Right atrium auricular region (tissue), 2 donors: ENCODE measurements around the gene RPL10. TPM values are rescaled to one million over a fixed set of nuclear protein-coding genes. Genes with fewer than 3 reads are reported as not detected.
"Not testable (repeated sequence)": the region's sequence is repeated elsewhere in the genome, so short reads cannot be mapped to it uniquely, and the experiment has no call there.

Source experiments
- DNase-seq: peaks from one replicate; pipeline ENCODE4 v3.0.0-alpha.2; 2019; ENCODE audit warnings: low spot score
- H3K27ac ChIP-seq, 2 donors: fragments of 200-600 bp; sonication (generic); 1 replicate in 1 of 2; 2 replicates in 1 of 2; pipeline ENCODE4 v1.5.1; 2016 to 2019
- H3K27me3 ChIP-seq, 2 donors: fragments of 200-600 bp; sonication (generic); one replicate each; pipeline versions ENCODE4 v1.5.1 to v1.6.0; 2017 to 2019
- H3K36me3 ChIP-seq: fragments of 200-600 bp; sonication (generic); one replicate; pipeline ENCODE4 v1.5.1; 2016
- H3K4me1 ChIP-seq, 2 donors: fragments of 200-600 bp; sonication (generic); one replicate each; pipeline versions ENCODE4 v1.5.1 to v1.6.0; 2017 to 2019
- H3K4me3 ChIP-seq, 2 donors: fragments of 200-600 bp; sonication (generic); 1 replicate in 1 of 2; 2 replicates in 1 of 2; pipeline ENCODE4 v1.5.1; 2017 to 2019; ENCODE audit warnings: mild to moderate bottlenecking in 1 of 2, moderate library complexity in 1 of 2
- H3K9me3 ChIP-seq, 2 donors: fragments of 200-600 bp; sonication (generic); one replicate each; pipeline ENCODE4 v1.5.1; 2019
- total RNA-seq, 2 donors: library from RNA; depleted of rRNA; stranded (reverse); fragments of >200 nt; gene quantifications; one replicate each; pipeline ENCODE4 v1.1.0, GENCODE V29; 2016
- TF ChIP-seq, protein P1 (sequence below), 2 donors: fragments of 200-600 bp; sonication (generic); IDR thresholded peaks; one replicate each; pipeline ENCODE4 v1.5.1; 2019; ENCODE audit warnings: antibody characterized with exemption in 2 of 2

RPL10 gene
- total RNA-seq, 2 donors from 2014 or later = 1,667 to 4,587 TPM

DNA sequence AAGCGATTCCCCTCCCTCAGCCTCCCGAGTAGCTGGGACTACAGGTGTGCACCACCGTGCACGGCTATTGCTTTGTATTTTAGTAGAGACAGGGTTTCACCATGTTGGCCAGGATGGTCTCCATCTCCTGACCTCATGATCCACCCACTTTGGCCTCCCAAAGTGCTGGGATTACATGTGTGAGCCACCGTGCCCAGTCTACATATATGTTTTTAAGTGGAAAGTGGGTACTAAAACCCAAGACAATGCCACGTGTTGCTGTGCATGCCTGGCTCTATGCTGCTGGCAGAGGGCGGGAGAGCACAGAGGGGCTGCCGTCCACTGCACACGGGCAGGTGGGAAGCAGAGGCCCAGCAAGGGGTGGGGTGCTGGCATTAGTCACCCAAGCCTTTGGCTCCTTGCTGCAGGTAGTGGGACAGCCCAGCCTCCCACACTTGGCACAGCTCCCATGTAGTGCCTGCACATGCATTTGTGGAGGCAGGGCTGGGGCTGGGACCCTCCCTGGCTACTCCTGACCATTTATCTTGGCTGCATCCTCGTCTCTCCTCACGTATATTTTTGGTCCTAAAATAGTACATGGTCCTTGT is 15.6 kb upstream of the RPL10 start:
- Histone ChIP-seq H3K36me3 (no peaks in the 10 kb centered on the region), H3K4me1 (peaks cover 0 to 13% of the 10 kb centered on the region in 2 donors), H3K4me3 (no peak overlapping the region), H3K27me3 (no peaks in the 10 kb centered on the region), H3K27ac (no peak overlapping the region), H3K9me3 (no peaks in the 10 kb centered on the region)
- TF ChIP-seq, protein P1, sequence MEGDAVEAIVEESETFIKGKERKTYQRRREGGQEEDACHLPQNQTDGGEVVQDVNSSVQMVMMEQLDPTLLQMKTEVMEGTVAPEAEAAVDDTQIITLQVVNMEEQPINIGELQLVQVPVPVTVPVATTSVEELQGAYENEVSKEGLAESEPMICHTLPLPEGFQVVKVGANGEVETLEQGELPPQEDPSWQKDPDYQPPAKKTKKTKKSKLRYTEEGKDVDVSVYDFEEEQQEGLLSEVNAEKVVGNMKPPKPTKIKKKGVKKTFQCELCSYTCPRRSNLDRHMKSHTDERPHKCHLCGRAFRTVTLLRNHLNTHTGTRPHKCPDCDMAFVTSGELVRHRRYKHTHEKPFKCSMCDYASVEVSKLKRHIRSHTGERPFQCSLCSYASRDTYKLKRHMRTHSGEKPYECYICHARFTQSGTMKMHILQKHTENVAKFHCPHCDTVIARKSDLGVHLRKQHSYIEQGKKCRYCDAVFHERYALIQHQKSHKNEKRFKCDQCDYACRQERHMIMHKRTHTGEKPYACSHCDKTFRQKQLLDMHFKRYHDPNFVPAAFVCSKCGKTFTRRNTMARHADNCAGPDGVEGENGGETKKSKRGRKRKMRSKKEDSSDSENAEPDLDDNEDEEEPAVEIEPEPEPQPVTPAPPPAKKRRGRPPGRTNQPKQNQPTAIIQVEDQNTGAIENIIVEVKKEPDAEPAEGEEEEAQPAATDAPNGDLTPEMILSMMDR (IDR thresholded peaks at IDR 0.05) = no peak
- no peak for DNase-seq

DNA sequence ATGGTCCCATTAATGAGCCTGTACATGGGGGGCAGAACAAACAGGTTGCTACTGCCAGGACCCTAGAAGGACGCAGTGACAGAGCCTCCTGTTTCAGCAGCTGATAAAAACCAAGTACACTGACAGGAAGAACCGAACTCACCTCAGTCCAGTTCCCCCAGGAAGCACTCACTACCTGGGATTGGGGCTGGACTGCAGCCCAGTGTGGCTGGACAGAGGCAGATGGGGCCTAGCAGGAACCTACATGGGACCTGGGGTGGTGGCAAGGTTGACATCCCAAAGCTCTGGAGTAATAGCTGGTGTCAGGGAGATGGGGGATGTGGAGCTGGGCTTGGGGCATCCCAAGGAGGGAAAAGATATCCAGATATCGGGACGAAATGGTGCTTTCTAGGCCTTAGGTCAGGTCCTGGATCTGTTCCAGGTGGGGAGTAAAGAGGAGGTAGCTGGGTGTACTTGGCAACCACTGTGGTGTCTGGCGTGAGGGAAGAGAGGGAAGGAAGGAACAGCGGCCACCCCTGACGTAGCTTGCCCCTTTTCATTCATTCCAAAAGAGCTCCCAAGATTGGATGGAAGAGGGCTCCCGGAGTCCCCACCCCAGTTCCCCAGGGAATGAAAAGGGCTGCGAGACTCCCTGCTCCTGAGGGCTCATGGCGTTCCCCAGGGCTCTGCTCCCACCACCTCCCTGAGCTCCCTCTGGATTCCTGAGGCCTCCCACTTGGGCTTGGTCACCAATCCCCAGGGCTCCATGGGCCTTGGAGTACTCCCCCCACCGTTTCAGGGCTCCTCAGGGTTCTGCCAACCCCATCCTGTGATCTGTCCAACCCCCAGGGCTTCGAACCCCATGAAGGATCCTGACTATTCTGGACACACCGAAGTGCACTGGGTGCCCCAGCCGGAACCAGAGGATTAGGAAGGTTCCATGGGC is 14.6 kb upstream of the RPL10 start:
- TF ChIP-seq, protein P1 (IDR thresholded peaks at IDR 0.05) = no peak
- no peak overlapping the region for H3K27ac ChIP-seq
- H3K4me1 ChIP-seq = peaks cover 0 to 13% of the 10 kb centered on the region in 2 donors
- H3K4me3 ChIP-seq = no peak overlapping the region
- H3K36me3 ChIP-seq = no peaks in the 10 kb centered on the region
- no peaks in the 10 kb centered on the region for H3K27me3 ChIP-seq
- no peak for DNase-seq
- no peaks in the 10 kb centered on the region for H3K9me3 ChIP-seq

DNA sequence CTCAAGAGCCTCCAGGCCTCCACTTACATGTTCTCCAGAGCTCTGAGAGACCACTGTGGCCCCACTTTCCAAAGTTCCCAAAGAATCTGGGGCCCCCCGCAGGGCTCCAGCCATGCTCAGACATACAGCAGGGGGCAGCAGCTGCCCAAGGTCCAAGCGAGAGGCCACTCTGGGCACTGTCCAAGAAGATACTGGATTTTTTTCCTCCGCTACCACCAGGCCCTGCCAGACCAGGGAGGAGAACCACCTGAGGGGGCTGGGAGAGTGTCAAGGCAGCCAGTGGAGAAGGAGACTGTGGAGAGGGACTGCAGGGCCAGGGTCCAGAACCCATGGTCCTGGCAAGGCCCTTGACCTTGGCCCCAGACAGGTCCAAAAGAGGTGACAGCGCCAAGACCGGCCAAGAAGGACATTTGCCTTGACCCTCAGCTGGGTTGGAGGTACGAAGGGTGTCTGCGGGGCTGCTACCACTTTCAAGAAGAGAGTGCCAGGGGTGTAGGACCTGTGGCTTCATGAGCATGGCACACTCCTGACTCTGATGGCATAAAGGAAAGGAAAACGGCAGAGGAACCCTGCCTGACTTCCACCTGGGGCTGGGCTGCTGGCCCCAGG is 13.8 kb upstream of the RPL10 start:
- no peaks in the 10 kb centered on the region for H3K9me3 ChIP-seq
- DNase-seq = no peak
- peaks cover 0 to 13% of the 10 kb centered on the region in 2 donors for H3K4me1 ChIP-seq
- H3K4me3 ChIP-seq = no peak overlapping the region
- peak overlapping the region in 1 of 2 donors; percentile 16 for H3K27ac ChIP-seq
- H3K27me3 ChIP-seq = no peaks in the 10 kb centered on the region
- H3K36me3 ChIP-seq = no peaks in the 10 kb centered on the region
- TF ChIP-seq, protein P1 (IDR thresholded peaks at IDR 0.05) = peak in 1 of 2 donors; percentile 65

DNA sequence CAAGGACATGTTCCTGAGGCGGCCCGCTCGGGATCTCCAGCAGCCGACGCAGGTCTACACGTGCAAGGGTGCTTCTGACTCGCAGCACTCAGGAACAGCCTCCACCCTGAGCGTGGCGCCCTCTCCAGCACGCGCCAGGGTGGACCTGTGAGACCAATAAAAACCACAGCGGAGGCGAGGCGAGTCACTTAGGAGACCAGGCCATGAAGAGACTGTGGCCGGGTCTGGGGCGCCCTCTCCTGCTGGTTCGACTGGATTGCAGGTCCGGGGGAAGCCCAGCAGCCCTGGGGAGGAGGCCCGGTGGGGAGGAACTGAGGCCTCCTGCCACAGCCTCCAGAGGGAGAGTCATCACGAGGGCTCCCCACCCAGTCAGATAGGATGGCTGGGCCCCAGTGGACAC is 10.1 kb upstream of the RPL10 start:
- not testable (repeated sequence) for DNase-seq, H3K9me3 ChIP-seq

DNA sequence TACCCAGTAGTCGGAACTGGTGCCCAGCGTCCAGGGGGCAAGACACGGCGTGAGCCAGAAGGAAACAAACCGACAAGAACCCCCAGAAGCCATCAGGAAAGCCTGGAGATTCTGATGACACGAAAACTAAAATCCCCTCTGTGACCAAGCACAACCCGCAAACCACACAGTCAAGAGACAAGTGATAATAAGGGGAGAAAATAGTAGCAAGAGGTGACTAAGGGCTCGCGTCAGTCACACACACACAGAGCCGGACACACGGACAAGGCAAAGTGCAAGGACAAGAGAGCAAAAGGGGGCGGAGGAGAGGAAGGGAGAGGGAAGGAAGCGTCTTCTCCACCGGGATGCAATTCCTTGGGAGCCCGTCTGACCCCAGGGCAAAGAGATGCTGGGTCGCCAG is 9.5 kb upstream of the RPL10 start:
- H3K4me1 ChIP-seq, H3K9me3 ChIP-seq, DNase-seq, H3K27me3 ChIP-seq, H3K27ac ChIP-seq, H3K36me3 ChIP-seq, H3K4me3 ChIP-seq: not testable (repeated sequence)

More for the DNA sequence above, 10.1 kb upstream of the RPL10 start:
- not testable (repeated sequence) for H3K4me1 ChIP-seq, H3K36me3 ChIP-seq, H3K27ac ChIP-seq, H3K27me3 ChIP-seq, H3K4me3 ChIP-seq

DNA sequence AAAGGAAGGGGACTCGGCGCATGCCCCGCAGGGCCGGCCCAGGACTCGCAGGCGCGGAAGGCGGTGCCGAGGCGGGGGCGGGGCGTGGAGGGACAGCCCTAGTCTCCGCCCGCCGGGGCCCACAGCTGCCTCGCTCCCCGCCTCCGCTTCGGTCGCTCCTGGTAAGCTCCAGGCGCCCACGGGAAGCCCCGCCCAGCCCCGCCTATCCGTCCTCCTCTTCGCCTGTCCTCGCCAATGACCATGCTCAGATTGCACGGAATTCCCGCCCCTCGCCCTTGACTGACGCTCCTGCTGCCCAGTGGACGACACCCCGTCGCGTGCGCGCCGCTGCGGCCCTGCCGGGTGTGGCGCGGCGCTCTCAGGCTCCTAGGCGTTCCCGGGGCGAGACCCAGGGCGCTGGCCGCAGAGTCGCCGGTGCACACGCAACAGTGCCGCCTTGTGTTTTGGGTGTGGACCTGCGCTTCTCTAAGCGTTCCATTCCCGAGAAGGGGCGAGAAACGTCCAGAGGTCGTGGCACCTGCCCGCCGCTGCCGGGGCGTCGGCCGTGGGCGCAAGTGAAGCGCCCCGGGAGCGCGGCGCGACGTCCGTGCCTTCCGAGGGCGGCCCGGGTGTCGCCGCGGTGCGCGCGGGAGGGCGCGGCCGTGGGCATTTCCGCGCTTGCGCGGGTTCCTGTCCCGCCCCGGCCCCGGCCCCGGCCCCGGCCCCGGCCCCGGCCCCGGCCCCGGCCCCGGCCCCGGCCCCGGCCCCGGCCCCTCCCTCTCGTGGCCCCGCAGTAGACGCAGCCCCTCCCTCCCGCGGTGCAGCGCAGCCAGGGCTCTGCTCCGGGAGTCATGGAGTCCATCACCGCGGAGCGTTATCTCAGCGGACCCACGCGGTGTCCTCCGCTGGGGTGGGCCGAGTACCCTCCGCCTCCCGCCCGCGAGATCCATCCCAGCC is 8.1 kb upstream of the RPL10 start:
- Histone ChIP-seq H3K4me3 (peak overlapping the region; percentile 26), H3K27ac (peak overlapping the region in 1 of 2 donors; percentile 43)
- not testable (repeated sequence) for H3K27me3 ChIP-seq, DNase-seq, H3K36me3 ChIP-seq, H3K4me1 ChIP-seq, H3K9me3 ChIP-seq

DNA sequence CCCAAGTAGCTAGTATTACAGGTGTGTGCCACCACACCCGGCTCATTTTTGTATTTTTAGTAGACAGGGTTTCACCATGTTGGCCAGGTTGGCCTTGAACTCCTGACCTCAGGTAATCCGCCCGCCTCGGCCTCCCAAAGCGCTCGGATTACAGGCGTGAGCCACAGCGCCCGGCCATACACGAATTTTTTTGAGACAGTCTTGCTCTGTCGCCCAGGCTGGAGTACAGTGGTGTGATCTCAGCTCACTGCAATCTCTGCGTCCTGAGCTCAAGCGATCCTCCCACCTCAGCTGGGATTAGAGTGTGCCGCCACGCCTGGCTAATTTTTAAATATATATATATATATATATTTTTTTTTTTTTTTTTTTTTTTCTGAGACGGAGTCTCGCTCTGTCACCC is 1.8 kb upstream of the RPL10 start:
- H3K4me3 ChIP-seq, DNase-seq, H3K27me3 ChIP-seq, H3K9me3 ChIP-seq: not testable (repeated sequence)
- H3K4me1 ChIP-seq = peaks cover 0 to 18% of the 10 kb centered on the region in 2 donors
- peak overlapping the region in 1 of 2 donors; percentile 99 for H3K27ac ChIP-seq
- H3K36me3 ChIP-seq = peaks cover 25% of the 10 kb centered on the region
